DOHH2 (cell line): Measurements from ENCODE around the gene TNFRSF11A.

Source experiments
- EZH2phosphoT487 ChIP-seq: fragments of 200-600 bp; sonication (generic); IDR thresholded peaks from 2 replicates; pipeline ENCODE4 v1.6.1; 2017; ENCODE audit warnings: borderline replicate concordance, mild to moderate bottlenecking, antibody characterized with exemption, low read length, moderate library complexity, mixed read lengths
- TF ChIP-seq, protein P1 (sequence below): fragments of 200-600 bp; sonication (generic); IDR thresholded peaks from one replicate; pipeline ENCODE4 v1.5.1; 2014; ENCODE audit warnings: antibody characterized with exemption, mild to moderate bottlenecking, low read depth, low read length; ENCODE audit not compliant: poor library complexity, severe bottlenecking

DNA sequence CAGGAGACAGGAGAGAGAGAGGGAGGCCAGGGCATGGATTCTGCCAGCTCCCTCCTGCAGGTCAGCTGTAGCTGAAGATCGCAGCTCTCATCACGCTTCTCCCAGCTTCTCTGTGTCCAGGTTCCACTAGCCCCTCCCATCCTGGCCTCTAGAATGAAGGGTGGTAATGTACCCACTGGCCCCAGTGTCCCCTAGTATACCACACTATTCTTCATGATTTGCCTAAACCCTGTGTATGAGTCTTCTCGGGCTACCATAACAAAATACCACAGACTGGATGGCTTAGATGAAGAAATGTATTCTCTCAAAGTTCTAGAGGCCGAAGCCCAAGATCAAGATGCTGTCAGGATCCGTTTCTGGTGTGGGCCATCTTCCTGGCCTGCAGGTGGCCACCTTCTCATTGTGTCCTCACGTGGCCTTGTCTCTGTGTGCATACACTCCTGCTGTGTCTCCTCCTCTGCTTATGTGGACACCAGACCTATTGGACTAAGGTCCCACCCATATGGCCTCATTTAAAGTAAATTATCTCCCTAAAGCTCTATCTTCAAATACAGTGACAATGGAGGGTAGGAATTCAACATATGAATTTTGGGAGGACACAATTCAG is 77.3 kb downstream of the TNFRSF11A start:
- TF ChIP-seq, protein P1, sequence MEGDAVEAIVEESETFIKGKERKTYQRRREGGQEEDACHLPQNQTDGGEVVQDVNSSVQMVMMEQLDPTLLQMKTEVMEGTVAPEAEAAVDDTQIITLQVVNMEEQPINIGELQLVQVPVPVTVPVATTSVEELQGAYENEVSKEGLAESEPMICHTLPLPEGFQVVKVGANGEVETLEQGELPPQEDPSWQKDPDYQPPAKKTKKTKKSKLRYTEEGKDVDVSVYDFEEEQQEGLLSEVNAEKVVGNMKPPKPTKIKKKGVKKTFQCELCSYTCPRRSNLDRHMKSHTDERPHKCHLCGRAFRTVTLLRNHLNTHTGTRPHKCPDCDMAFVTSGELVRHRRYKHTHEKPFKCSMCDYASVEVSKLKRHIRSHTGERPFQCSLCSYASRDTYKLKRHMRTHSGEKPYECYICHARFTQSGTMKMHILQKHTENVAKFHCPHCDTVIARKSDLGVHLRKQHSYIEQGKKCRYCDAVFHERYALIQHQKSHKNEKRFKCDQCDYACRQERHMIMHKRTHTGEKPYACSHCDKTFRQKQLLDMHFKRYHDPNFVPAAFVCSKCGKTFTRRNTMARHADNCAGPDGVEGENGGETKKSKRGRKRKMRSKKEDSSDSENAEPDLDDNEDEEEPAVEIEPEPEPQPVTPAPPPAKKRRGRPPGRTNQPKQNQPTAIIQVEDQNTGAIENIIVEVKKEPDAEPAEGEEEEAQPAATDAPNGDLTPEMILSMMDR, result no peak
- TF ChIP-seq EZH2phosphoT487, result no peak
